CD14-positive monocyte (primary cell): ENCODE data around the gene PDCD4. TPM values are rescaled to one million over a fixed set of nuclear protein-coding genes. Genes with fewer than 3 reads are reported as not detected.

Experiments used
- DNase-seq, 3 donors: peaks; one replicate each; pipeline ENCODE4 v3.0.0-alpha.2; 2011 to 2022
- H2AFZ ChIP-seq: 2 replicates; pipeline ENCODE4 v1.6.0; 2012; ENCODE audit warnings: mild to moderate bottlenecking, low read depth, low read length, inconsistent platforms; ENCODE audit not compliant: insufficient read depth, poor library complexity, severe bottlenecking
- H3K27ac ChIP-seq, 2 donors: 1 replicate in 1 of 2; 2 replicates in 1 of 2; pipeline ENCODE4 v1.5.1; 2012 to 2013; ENCODE audit warnings: low read length in 2 of 2, control low read depth in 1 of 2, inconsistent platforms in 1 of 2, low read depth in 1 of 2, mild to moderate bottlenecking in 1 of 2
- H3K27me3 ChIP-seq, 2 donors: one replicate each; pipeline versions ENCODE4 v1.6.0 to v1.6.1; 2011 to 2013; ENCODE audit warnings: low read length in 2 of 2; ENCODE audit not compliant: control insufficient read depth in 2 of 2, insufficient read depth in 2 of 2
- H3K36me3 ChIP-seq, 2 donors: replicated peaks in 1 of 2; 1 replicate in 1 of 2; 2 replicates in 1 of 2; pipeline versions ENCODE4 v1.5.1 to v1.6.1; 2012 to 2013; ENCODE audit warnings: low read length in 2 of 2, control low read depth in 1 of 2, inconsistent platforms in 1 of 2, mild to moderate bottlenecking in 1 of 2; ENCODE audit not compliant: insufficient read depth in 2 of 2, control insufficient read depth in 1 of 2
- H3K4me1 ChIP-seq, 2 donors: 1 replicate in 1 of 2; 2 replicates in 1 of 2; pipeline versions ENCODE4 v1.5.1 to v1.6.1; 2012 to 2013; ENCODE audit warnings: low read length in 2 of 2, control low read depth in 1 of 2, inconsistent platforms in 1 of 2, mild to moderate bottlenecking in 1 of 2, moderate library complexity in 1 of 2; ENCODE audit not compliant: insufficient read depth in 2 of 2, control insufficient read depth in 1 of 2
- H3K4me2 ChIP-seq: replicated peaks from 2 replicates; pipeline ENCODE3; 2012; ENCODE audit warnings: low read length, moderate library complexity, mild to moderate bottlenecking; ENCODE audit not compliant: poor library complexity, severe bottlenecking; ENCODE audit errors: extremely low read depth
- H3K4me3 ChIP-seq, 3 experiments: fragments of 200-600 bp in 1 of 3; sonication (generic) in 1 of 3; replicated peaks in 1 of 3; 1 replicate in 2 of 3; 2 replicates in 1 of 3; pipeline ENCODE4 v1.5.1; 2011 to 2013; ENCODE audit warnings: low read length in 3 of 3, mild to moderate bottlenecking in 3 of 3, control low read depth in 2 of 3, low read depth in 2 of 3, inconsistent platforms in 1 of 3, moderate library complexity in 1 of 3
- H3K79me2 ChIP-seq: 2 replicates; pipeline ENCODE4 v1.6.0; 2012; ENCODE audit warnings: mild to moderate bottlenecking, control low read depth, inconsistent platforms, low read length, moderate library complexity; ENCODE audit not compliant: insufficient read depth
- H3K9ac ChIP-seq: 2 replicates; pipeline ENCODE4 v1.6.0; 2017; ENCODE audit warnings: low read length, mild to moderate bottlenecking; ENCODE audit not compliant: insufficient read depth, poor library complexity, severe bottlenecking
- H3K9me3 ChIP-seq, 2 donors: replicated peaks in 1 of 2; 1 replicate in 1 of 2; 2 replicates in 1 of 2; pipeline versions ENCODE4 v1.5.1 to v1.6.1; 2012 to 2013; ENCODE audit warnings: low read length in 2 of 2, control low read depth in 1 of 2; ENCODE audit not compliant: control insufficient read depth in 1 of 2, insufficient read depth in 1 of 2
- H4K20me1 ChIP-seq: 2 replicates; pipeline ENCODE4 v1.6.0; 2012; ENCODE audit warnings: mild to moderate bottlenecking, low read length, control low read depth, moderate library complexity; ENCODE audit not compliant: insufficient read depth
- H3K27ac Mint-ChIP-seq, 7 donors: one replicate each; pipeline ENCODE4 v1.8.0; 2020; ENCODE audit warnings: mild to moderate bottlenecking in 7 of 7, mixed read lengths in 7 of 7, moderate library complexity in 6 of 7, inconsistent platforms in 2 of 7
- H3K27me3 Mint-ChIP-seq, 3 donors: one replicate each; pipeline ENCODE4 v1.8.0; 2021 to 2022; ENCODE audit warnings: low read depth in 3 of 3, mild to moderate bottlenecking in 3 of 3, mixed read lengths in 3 of 3, moderate library complexity in 3 of 3, inconsistent platforms in 1 of 3
- H3K36me3 Mint-ChIP-seq, 2 donors: one replicate each; pipeline ENCODE4 v1.8.0; 2020; ENCODE audit warnings: mixed read lengths in 2 of 2, inconsistent platforms in 1 of 2, mild to moderate bottlenecking in 1 of 2
- H3K4me1 Mint-ChIP-seq: one replicate; pipeline ENCODE4 v1.8.0; 2020; ENCODE audit warnings: mild to moderate bottlenecking, mixed read lengths
- H3K4me3 Mint-ChIP-seq, 2 donors: one replicate each; pipeline ENCODE4 v1.8.0; 2020; ENCODE audit warnings: mild to moderate bottlenecking in 2 of 2, mixed read lengths in 2 of 2, moderate library complexity in 1 of 2
- H3K9me3 Mint-ChIP-seq, 7 donors: one replicate each; pipeline ENCODE4 v1.8.0; 2020 to 2022; ENCODE audit warnings: mixed read lengths in 7 of 7, mild to moderate bottlenecking in 6 of 7, moderate library complexity in 6 of 7, inconsistent platforms in 2 of 7
- WGBS: methylation state at CpG from one replicate; pipeline ENCODE4 v1.1.5; 2013; ENCODE audit warnings: missing lambda C conversion rate; ENCODE audit not compliant: insufficient coverage; 5-methylcytosine and 5-hydroxymethylcytosine counted together
- intact Hi-C, 2 donors: fragments of 100-400 bp; cut with micrococcal nuclease; formaldehyde crosslinking; loops; one replicate each; pipeline versions ENCODE4 v1.15.0 to v1.15.1; 2023
- polyA plus RNA-seq, 3 donors: library from polyadenylated mRNA; depleted of rRNA in 1 of 3; unstranded in 2 of 3; stranded (reverse) in 1 of 3; fragments of 300-500 nt in 2 of 3; fragments of >200 nt in 1 of 3; fragmentation: Illumina TruSeq in 2 of 3; gene quantifications; 1 replicate in 2 of 3; 2 replicates in 1 of 3; pipeline ENCODE4 v1.2.3, GENCODE V29; 2012 to 2021
- TF ChIP-seq, protein P1 (sequence below): fragments of 200-600 bp; IDR thresholded peaks from one replicate; pipeline ENCODE4 v1.8.0; 2022; ENCODE audit warnings: antibody characterized with exemption, mild to moderate bottlenecking

The PDCD4 gene
- polyA plus RNA-seq, 3 donors, result 39.8 to 53.4 (median 48.6) TPM

- no peak for DNase-seq
- WGBS, result 81% methylated on average over 2 of the region's 4 CpGs
- Histone ChIP-seq H3K4me1 (no peaks in the 10 kb centered on the region), H3K9me3 (no peaks in the 10 kb centered on the region), H3K9ac (no peak overlapping the region), H3K27me3 (no peaks in the 10 kb centered on the region), H3K27ac (no peak overlapping the region), H4K20me1 (peaks cover 90% of the 10 kb centered on the region), H3K36me3 (peaks cover 90 to 98% of the 10 kb centered on the region in 2 donors), H3K4me2 (no peak overlapping the region), H3K79me2 (peaks cover 63% of the 10 kb centered on the region), H3K4me3 (no peak overlapping the region), H2AFZ (no peak overlapping the region)
- H3K9me3 Mint-ChIP-seq, result no peaks in the 10 kb centered on the region
- H3K36me3 Mint-ChIP-seq, result peaks cover 69 to 77% of the 10 kb centered on the region in 2 donors
- peak overlapping the region in 1 of 7 donors; percentile 10 for H3K27ac Mint-ChIP-seq
- intact Hi-C loops, result loop anchor here in 1 of 2 donors (5.0 kb wide), 1 partner anchor 135 kb away; no protein-coding TSS in a partner anchor
- TF ChIP-seq, protein P1, sequence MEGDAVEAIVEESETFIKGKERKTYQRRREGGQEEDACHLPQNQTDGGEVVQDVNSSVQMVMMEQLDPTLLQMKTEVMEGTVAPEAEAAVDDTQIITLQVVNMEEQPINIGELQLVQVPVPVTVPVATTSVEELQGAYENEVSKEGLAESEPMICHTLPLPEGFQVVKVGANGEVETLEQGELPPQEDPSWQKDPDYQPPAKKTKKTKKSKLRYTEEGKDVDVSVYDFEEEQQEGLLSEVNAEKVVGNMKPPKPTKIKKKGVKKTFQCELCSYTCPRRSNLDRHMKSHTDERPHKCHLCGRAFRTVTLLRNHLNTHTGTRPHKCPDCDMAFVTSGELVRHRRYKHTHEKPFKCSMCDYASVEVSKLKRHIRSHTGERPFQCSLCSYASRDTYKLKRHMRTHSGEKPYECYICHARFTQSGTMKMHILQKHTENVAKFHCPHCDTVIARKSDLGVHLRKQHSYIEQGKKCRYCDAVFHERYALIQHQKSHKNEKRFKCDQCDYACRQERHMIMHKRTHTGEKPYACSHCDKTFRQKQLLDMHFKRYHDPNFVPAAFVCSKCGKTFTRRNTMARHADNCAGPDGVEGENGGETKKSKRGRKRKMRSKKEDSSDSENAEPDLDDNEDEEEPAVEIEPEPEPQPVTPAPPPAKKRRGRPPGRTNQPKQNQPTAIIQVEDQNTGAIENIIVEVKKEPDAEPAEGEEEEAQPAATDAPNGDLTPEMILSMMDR, result no peak
- no peak overlapping the region for H3K4me3 Mint-ChIP-seq
- H3K27me3 Mint-ChIP-seq, result no peaks in the 10 kb centered on the region
- peaks cover 3% of the 10 kb centered on the region for H3K4me1 Mint-ChIP-seq
These were observed 10.2 kb downstream of the PDCD4 start for GRCh38 chr10:110881905-110882304.

DNA sequence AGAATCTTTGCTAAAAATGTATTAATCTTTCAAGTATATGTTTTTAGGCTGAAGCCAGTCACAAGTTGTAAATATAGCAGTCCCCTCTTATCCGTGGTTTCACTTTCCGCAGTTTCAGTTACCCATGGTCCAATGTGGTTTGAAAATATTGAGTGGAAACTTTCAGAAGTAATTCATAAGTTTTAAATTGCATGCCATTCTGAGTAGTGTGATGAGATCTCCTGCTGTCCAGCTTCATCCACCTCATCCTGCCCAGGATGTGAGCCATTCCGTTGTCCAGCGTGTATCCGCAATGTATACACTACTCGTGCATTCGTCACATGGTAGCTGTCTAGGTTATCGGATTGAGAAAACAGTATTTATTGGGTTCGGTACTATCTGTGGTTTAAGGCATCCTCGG is 12.2 kb downstream of the PDCD4 start:
- peaks cover 42% of the 10 kb centered on the region for H3K79me2 ChIP-seq
- no peak overlapping the region for H2AFZ ChIP-seq
- H3K27ac ChIP-seq, result peak overlapping the region in 1 of 2 donors; percentile 4
- H3K27me3 ChIP-seq, result no peaks in the 10 kb centered on the region
- H3K9ac ChIP-seq, result no peak overlapping the region
- H3K4me2 ChIP-seq, result no peak overlapping the region
- Mint-ChIP-seq H3K4me3 (no peak overlapping the region), H3K36me3 (peaks cover 72 to 79% of the 10 kb centered on the region in 2 donors), H3K4me1 (no peaks in the 10 kb centered on the region), H3K27ac (no peak overlapping the region), H3K27me3 (no peaks in the 10 kb centered on the region), H3K9me3 (no peaks in the 10 kb centered on the region)
- TF ChIP-seq, protein P1, result no peak
- WGBS, result 96% methylated on average over 7 of the region's 10 CpGs
- peaks cover 74% of the 10 kb centered on the region for H4K20me1 ChIP-seq
- H3K4me1 ChIP-seq, result no peaks in the 10 kb centered on the region
- DNase-seq, result no peak
- H3K9me3 ChIP-seq, result no peaks in the 10 kb centered on the region
- H3K4me3 ChIP-seq, result no peak overlapping the region
- H3K36me3 ChIP-seq, result peaks cover 91 to 99% of the 10 kb centered on the region in 2 donors
- intact Hi-C loops, result loop anchor here in 1 of 2 donors (5.0 kb wide), 1 partner anchor 137 kb away; no protein-coding TSS in a partner anchor
